Uterus (tissue), 2 donors: ENCODE measurements around the gene ALOX15.

Experiments
- POLR2A ChIP-seq, 2 donors: fragments of 450-650 bp; IDR thresholded peaks; one replicate each; pipeline ENCODE4 v1.6.1; 2016; ENCODE audit warnings: antibody characterized with exemption in 2 of 2, mild to moderate bottlenecking in 1 of 2, moderate library complexity in 1 of 2
- TF ChIP-seq, protein P1 (sequence below), 4 experiments: fragments of 200-600 bp in 2 of 4; fragments of 450-650 bp in 2 of 4; sonication (generic) in 2 of 4; IDR thresholded peaks; one replicate each; pipeline ENCODE4 v1.5.1; 2016 to 2019; ENCODE audit warnings: antibody characterized with exemption in 4 of 4, mild to moderate bottlenecking in 2 of 4, moderate library complexity in 1 of 4

- TF ChIP-seq, protein P1, sequence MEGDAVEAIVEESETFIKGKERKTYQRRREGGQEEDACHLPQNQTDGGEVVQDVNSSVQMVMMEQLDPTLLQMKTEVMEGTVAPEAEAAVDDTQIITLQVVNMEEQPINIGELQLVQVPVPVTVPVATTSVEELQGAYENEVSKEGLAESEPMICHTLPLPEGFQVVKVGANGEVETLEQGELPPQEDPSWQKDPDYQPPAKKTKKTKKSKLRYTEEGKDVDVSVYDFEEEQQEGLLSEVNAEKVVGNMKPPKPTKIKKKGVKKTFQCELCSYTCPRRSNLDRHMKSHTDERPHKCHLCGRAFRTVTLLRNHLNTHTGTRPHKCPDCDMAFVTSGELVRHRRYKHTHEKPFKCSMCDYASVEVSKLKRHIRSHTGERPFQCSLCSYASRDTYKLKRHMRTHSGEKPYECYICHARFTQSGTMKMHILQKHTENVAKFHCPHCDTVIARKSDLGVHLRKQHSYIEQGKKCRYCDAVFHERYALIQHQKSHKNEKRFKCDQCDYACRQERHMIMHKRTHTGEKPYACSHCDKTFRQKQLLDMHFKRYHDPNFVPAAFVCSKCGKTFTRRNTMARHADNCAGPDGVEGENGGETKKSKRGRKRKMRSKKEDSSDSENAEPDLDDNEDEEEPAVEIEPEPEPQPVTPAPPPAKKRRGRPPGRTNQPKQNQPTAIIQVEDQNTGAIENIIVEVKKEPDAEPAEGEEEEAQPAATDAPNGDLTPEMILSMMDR (IDR thresholded peaks at IDR 0.05) = no peak
- TF ChIP-seq POLR2A (IDR thresholded peaks at IDR 0.05) = no peak
Measured at GRCh38 chr17:4625181-4625617, 16.3 kb downstream of the ALOX15 start.
